Adrenal gland (tissue), 5 donors: ENCODE results near the gene APP.

Source experiments
- POLR2A ChIP-seq, 2 donors: fragments of 450-650 bp; IDR thresholded peaks; one replicate each; pipeline ENCODE4 v1.6.1; 2017; ENCODE audit warnings: antibody characterized with exemption in 2 of 2, mild to moderate bottlenecking in 2 of 2, moderate library complexity in 1 of 2
- TF ChIP-seq, protein P1 (sequence below), 6 experiments: fragments of 450-650 bp in 4 of 6; fragments of 200-600 bp in 2 of 6; sonication (generic) in 1 of 6; IDR thresholded peaks; 1 replicate in 5 of 6; 2 replicates in 1 of 6; pipeline versions ENCODE4 v1.5.1 to v1.8.0; 2016 to 2021; ENCODE audit warnings: antibody characterized with exemption in 6 of 6, mild to moderate bottlenecking in 2 of 6, moderate library complexity in 1 of 6
- donor health status: DM: no; HTN: no; CAD: no.

DNA sequence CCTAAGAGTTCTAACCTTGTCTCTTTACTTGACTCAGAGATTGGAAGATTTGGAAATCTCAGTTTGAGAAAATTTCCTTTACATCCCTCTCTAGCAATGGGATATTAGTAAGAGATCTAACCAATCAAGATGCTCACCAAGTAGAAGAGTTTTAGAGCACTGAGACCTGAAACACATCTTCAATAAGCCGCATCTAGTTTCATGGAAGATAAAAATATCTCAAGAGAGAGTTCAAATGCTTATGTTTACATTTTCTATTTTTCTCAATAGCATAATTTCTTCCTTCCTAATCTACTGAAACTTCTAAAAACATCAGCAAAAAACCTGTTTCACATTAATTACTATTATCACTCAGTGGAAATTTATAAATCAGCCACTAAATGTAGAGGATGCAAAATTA is 165.1 kb downstream of the APP start:
- TF ChIP-seq, protein P1, sequence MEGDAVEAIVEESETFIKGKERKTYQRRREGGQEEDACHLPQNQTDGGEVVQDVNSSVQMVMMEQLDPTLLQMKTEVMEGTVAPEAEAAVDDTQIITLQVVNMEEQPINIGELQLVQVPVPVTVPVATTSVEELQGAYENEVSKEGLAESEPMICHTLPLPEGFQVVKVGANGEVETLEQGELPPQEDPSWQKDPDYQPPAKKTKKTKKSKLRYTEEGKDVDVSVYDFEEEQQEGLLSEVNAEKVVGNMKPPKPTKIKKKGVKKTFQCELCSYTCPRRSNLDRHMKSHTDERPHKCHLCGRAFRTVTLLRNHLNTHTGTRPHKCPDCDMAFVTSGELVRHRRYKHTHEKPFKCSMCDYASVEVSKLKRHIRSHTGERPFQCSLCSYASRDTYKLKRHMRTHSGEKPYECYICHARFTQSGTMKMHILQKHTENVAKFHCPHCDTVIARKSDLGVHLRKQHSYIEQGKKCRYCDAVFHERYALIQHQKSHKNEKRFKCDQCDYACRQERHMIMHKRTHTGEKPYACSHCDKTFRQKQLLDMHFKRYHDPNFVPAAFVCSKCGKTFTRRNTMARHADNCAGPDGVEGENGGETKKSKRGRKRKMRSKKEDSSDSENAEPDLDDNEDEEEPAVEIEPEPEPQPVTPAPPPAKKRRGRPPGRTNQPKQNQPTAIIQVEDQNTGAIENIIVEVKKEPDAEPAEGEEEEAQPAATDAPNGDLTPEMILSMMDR (IDR thresholded peaks at IDR 0.05): no peak
- no peak for TF ChIP-seq POLR2A (IDR thresholded peaks at IDR 0.05)
